IMR-90 (cell line): ENCODE measurements around the gene ZNF597.

ENCODE experiments used
- CHD1 ChIP-seq: IDR thresholded peaks from 2 replicates; pipeline ENCODE4 v1.6.1; 2012; ENCODE audit warnings: low read depth, low read length, improper control_type of control experiment
- CTCF ChIP-seq: conservative IDR thresholded peaks from 2 replicates; pipeline ENCODE4 v1.5.1; 2012; ENCODE audit warnings: mild to moderate bottlenecking, low read depth, low read length, improper control_type of control experiment
- ELK1 ChIP-seq: fragments of 150-350 bp; IDR thresholded peaks from 2 replicates; pipeline ENCODE4 v1.6.1; 2016; ENCODE audit warnings: low read depth, mild to moderate bottlenecking, low read length, moderate library complexity, borderline replicate concordance
- FOS ChIP-seq: fragments of 150-350 bp; IDR thresholded peaks from 2 replicates; pipeline ENCODE4 v1.6.1; 2016; ENCODE audit warnings: low read depth, low read length
- MAFK ChIP-seq: IDR thresholded peaks from 2 replicates; pipeline ENCODE4 v1.6.1; 2012; ENCODE audit warnings: low read depth, low read length, improper control_type of control experiment
- MAZ ChIP-seq: IDR thresholded peaks from 2 replicates; pipeline ENCODE4 v1.6.1; 2012; ENCODE audit warnings: low read depth, mild to moderate bottlenecking, low read length, improper control_type of control experiment, moderate library complexity, borderline replicate concordance
- MXI1 ChIP-seq: IDR thresholded peaks from 2 replicates; pipeline ENCODE4 v1.6.1; 2012; ENCODE audit warnings: low read depth, mild to moderate bottlenecking, low read length, moderate library complexity, borderline replicate concordance
- POLR2A ChIP-seq: IDR thresholded peaks from 2 replicates; pipeline ENCODE4 v1.6.1; 2012; ENCODE audit warnings: mild to moderate bottlenecking, low read depth, low read length
- RAD21 ChIP-seq: IDR thresholded peaks from 2 replicates; pipeline ENCODE4 v1.6.1; 2012; ENCODE audit warnings: low read length, improper control_type of control experiment
- RCOR1 ChIP-seq: IDR thresholded peaks from 2 replicates; pipeline ENCODE4 v1.6.1; 2012; ENCODE audit warnings: mild to moderate bottlenecking, low read length, improper control_type of control experiment; ENCODE audit not compliant: insufficient replicate concordance
- SMC3 ChIP-seq: fragments of 150-350 bp; IDR thresholded peaks from 2 replicates; pipeline ENCODE4 v1.6.1; 2016; ENCODE audit warnings: low read depth, mild to moderate bottlenecking, antibody characterized with exemption, low read length, moderate library complexity
- USF2 ChIP-seq: fragments of 150-350 bp; IDR thresholded peaks from 2 replicates; pipeline ENCODE4 v1.6.1; 2017; ENCODE audit warnings: mild to moderate bottlenecking, antibody characterized with exemption, low read length, low read depth

GRCh38 chr16:3388325-3388724, 55.0 kb downstream of the ZNF597 start:
- no peak for TF ChIP-seq CTCF
- no peak for TF ChIP-seq ELK1
- TF ChIP-seq POLR2A = no peak
- no peak for TF ChIP-seq USF2
- TF ChIP-seq MAFK = no peak
- no peak for TF ChIP-seq MXI1
- no peak for TF ChIP-seq FOS
- TF ChIP-seq RAD21 = no peak
- no peak for TF ChIP-seq MAZ
- TF ChIP-seq SMC3 = no peak
- TF ChIP-seq CHD1 = no peak
- TF ChIP-seq RCOR1 = no peak
